K562 (cell line): ENCODE results near the gene TKTL1. TPM values are rescaled to one million over a fixed set of nuclear protein-coding genes. Genes with fewer than 3 reads are reported as not detected.

Source experiments
- C11orf30 ChIP-seq: fragments of 450-650 bp; IDR thresholded peaks from 2 replicates; pipeline ENCODE4 v1.6.1; 2016; ENCODE audit warnings: low read depth, mild to moderate bottlenecking
- CBX5 ChIP-seq: IDR thresholded peaks from 2 replicates; pipeline ENCODE4 v1.6.1; 2014; ENCODE audit warnings: low read depth, borderline replicate concordance
- DACH1 ChIP-seq: fragments of 450-650 bp; IDR thresholded peaks from 2 replicates; pipeline ENCODE4 v1.6.1; 2018; ENCODE audit not compliant: partially characterized antibody
- GTF2B ChIP-seq: IDR thresholded peaks from 2 replicates; pipeline ENCODE4 v1.6.1; 2011; ENCODE audit not compliant: insufficient read length; ENCODE audit errors: extremely low read depth
- GTF2F1 ChIP-seq: IDR thresholded peaks from 2 replicates; pipeline ENCODE4 v1.6.1; 2011; ENCODE audit warnings: low read depth, low read length, improper control_type of control experiment
- HNRNPK ChIP-seq: fragments of 200-400 bp; formaldehyde crosslinking; IDR thresholded peaks from one replicate; pipeline ENCODE4 v1.6.1; 2018; ENCODE audit warnings: mild to moderate bottlenecking, low read depth, low read length; ENCODE audit not compliant: poor library complexity, severe bottlenecking
- JUNB ChIP-seq: fragments of 450-650 bp; formaldehyde crosslinking; conservative IDR thresholded peaks from 2 replicates; pipeline ENCODE4 v1.4.0; 2020; ENCODE audit warnings: mild to moderate bottlenecking
- MYNN ChIP-seq, 2 experiments: sonication (generic); formaldehyde crosslinking in 1 of 2; IDR thresholded peaks; 2 replicates each; pipeline versions ENCODE4 v1.5.0 to v1.6.1; 2016 to 2020; ENCODE audit warnings: antibody characterized with exemption in 1 of 2, missing genetic modification reagents in 1 of 2
- NFE2L1 ChIP-seq: fragments of 450-650 bp; IDR thresholded peaks from 2 replicates; pipeline ENCODE4 v1.6.1; 2016; ENCODE audit warnings: missing genetic modification characterization, low read depth, mild to moderate bottlenecking, missing compliant biosample characterization, moderate library complexity, borderline replicate concordance
- NR4A1 ChIP-seq, 2 experiments: fragments of 250-450 bp in 1 of 2; fragments of 450-650 bp in 1 of 2; sonication (Bioruptor Pico) in 1 of 2; IDR thresholded peaks; 2 replicates each; pipeline versions ENCODE4 v1.4.0 to v1.6.1; 2016 to 2020; ENCODE audit warnings: mild to moderate bottlenecking in 2 of 2, missing compliant biosample characterization in 1 of 2, missing genetic modification characterization in 1 of 2, moderate library complexity in 1 of 2
- RBM15 ChIP-seq: fragments of 200-400 bp; formaldehyde crosslinking; IDR thresholded peaks from 2 replicates; pipeline ENCODE4 v1.6.1; 2018; ENCODE audit warnings: mild to moderate bottlenecking, low read length, moderate library complexity; ENCODE audit not compliant: insufficient read depth
- RFX1 ChIP-seq: fragments of 450-650 bp; IDR thresholded peaks from 2 replicates; pipeline ENCODE4 v1.6.1; 2016; ENCODE audit warnings: mild to moderate bottlenecking, moderate library complexity
- SIRT6 ChIP-seq: IDR thresholded peaks from one replicate; pipeline ENCODE4 v1.6.1; 2012; ENCODE audit warnings: low read depth, mild to moderate bottlenecking, control low read depth, inconsistent platforms, low read length, moderate library complexity
- TARDBP ChIP-seq: fragments of 450-650 bp; IDR thresholded peaks from 2 replicates; pipeline ENCODE4 v1.6.1; 2016
- TGIF2 ChIP-seq: sonication (generic); formaldehyde crosslinking; IDR thresholded peaks from 2 replicates; pipeline ENCODE4 v1.8.1; 2022; ENCODE audit warnings: mild to moderate bottlenecking, missing genetic modification reagents, moderate library complexity
- VEZF1 ChIP-seq: fragments of 200-800 bp; sonication (Bioruptor generic); IDR thresholded peaks from 2 replicates; pipeline ENCODE4 v1.6.1; 2017; ENCODE audit warnings: missing genetic modification characterization, missing compliant biosample characterization
- XRCC3 ChIP-seq: fragments of 450-650 bp; IDR thresholded peaks from 2 replicates; pipeline ENCODE4 v1.6.1; 2017; ENCODE audit warnings: mild to moderate bottlenecking, moderate library complexity
- XRCC5 ChIP-seq: fragments of 200-400 bp; formaldehyde crosslinking; IDR thresholded peaks from 2 replicates; pipeline ENCODE4 v1.6.1; 2017; ENCODE audit warnings: low read depth, mild to moderate bottlenecking, low read length
- ZBTB1 ChIP-seq: sonication (generic); formaldehyde crosslinking; IDR thresholded peaks from 2 replicates; pipeline ENCODE4 v1.8.1; 2023; ENCODE audit warnings: missing genetic modification reagents, low read depth, mild to moderate bottlenecking, borderline replicate concordance
- ZC3H4 ChIP-seq: sonication (generic); formaldehyde crosslinking; IDR thresholded peaks from 2 replicates; pipeline ENCODE4 v1.9.0; 2021; ENCODE audit warnings: missing genetic modification reagents, borderline replicate concordance
- ZFPM2 ChIP-seq: fragments of 250-450 bp; sonication (Bioruptor Pico); IDR thresholded peaks from 2 replicates; pipeline ENCODE4 v1.5.1; 2022; ENCODE audit warnings: mild to moderate bottlenecking
- ZNF174 ChIP-seq: fragments of 250-450 bp; sonication (Bioruptor Pico); IDR thresholded peaks from 2 replicates; pipeline ENCODE4 v1.4.0; 2020; ENCODE audit warnings: mild to moderate bottlenecking
- ZNF395 ChIP-seq: fragments of 200-800 bp; sonication (Bioruptor generic); IDR thresholded peaks from 2 replicates; pipeline ENCODE4 v1.6.1; 2017; ENCODE audit warnings: missing genetic modification characterization, missing compliant biosample characterization
- ZNF79 ChIP-seq: fragments of 250-450 bp; sonication (Bioruptor Pico); IDR thresholded peaks from 2 replicates; pipeline ENCODE4 v1.4.0; 2020; ENCODE audit warnings: low read depth, mild to moderate bottlenecking, moderate library complexity
- polyA plus RNA-seq, 8 experiments: library from polyadenylated mRNA; depleted of rRNA in 4 of 8; stranded (reverse) in 5 of 8; unstranded in 3 of 8; fragments of >200 nt; fragmentation: Nextera tagmentation in 2 of 8; fragmentation: Illumina TruSeq in 1 of 8; extraction: Ambion mirVana in 2 of 8; extraction: Trizol in 1 of 8; gene quantifications; 2 replicates each; pipeline versions ENCODE4 v1.2.1 to v1.2.3, GENCODE V29; 2011 to 2014; ENCODE audit warnings: inconsistent platforms in 1 of 8, missing spikeins in 1 of 8
- total RNA-seq, 7 experiments: library from RNA; depleted of rRNA in 6 of 7; stranded (reverse); fragments of >200 nt in 6 of 7; fragmentation: Illumina TruSeq in 2 of 7; extraction: Trizol in 2 of 7; gene quantifications; 2 replicates each; pipeline versions ENCODE4 v1.2.1 to v1.2.3, GENCODE V29; 2011 to 2021; ENCODE audit warnings: low replicate concordance in 1 of 7

Gene TKTL1
- total and polyA plus RNA-seq, 9 of the 15 experiments (the other 6 are each of a cell fraction or from before 2014, with no cell fraction given) = 0.18 to 0.71 (median 0.38) TPM

- TF ChIP-seq NR4A1 (CRISPR knock-in tag; IDR thresholded peaks at IDR 0.05) (no peak), NR4A1 (tag; IDR thresholded peaks at IDR 0.05) (no peak), ZNF79 (no peak), ZC3H4 (CRISPR knock-in tag) (no peak), TARDBP (peak; percentile 64; the same call in 1 of the 2 replicates), GTF2B (no peak), RBM15 (no peak), XRCC5 (no peak), DACH1 (no peak), MYNN (IDR thresholded peaks at IDR 0.05) (no peak), MYNN (CRISPR knock-in tag; IDR thresholded peaks at IDR 0.05) (no peak), C11orf30 (no peak), ZNF174 (CRISPR knock-in tag) (no peak), HNRNPK (no peak), ZBTB1 (CRISPR knock-in tag) (no peak; the same call in 1 of the 2 replicates), SIRT6 (no peak), NFE2L1 (no peak), ZFPM2 (no peak), ZNF395 (CRISPR knock-in tag) (no peak), CBX5 (no peak), JUNB (CRISPR knock-in tag) (no peak), XRCC3 (no peak), GTF2F1 (no peak), VEZF1 (no peak), RFX1 (no peak), TGIF2 (no peak)
These were observed 75.6 kb downstream of the TKTL1 start (continued) for GRCh38 chrX:154371017-154371788.
